ENCODE measurements around the gene G3BP2. TPM values are rescaled to one million over a fixed set of nuclear protein-coding genes. Genes with fewer than 3 reads are reported as not detected.

G3BP2 gene
- total and polyA plus RNA-seq, 4 donors, result 16.1 to 112 (median 68.8) TPM

DNA sequence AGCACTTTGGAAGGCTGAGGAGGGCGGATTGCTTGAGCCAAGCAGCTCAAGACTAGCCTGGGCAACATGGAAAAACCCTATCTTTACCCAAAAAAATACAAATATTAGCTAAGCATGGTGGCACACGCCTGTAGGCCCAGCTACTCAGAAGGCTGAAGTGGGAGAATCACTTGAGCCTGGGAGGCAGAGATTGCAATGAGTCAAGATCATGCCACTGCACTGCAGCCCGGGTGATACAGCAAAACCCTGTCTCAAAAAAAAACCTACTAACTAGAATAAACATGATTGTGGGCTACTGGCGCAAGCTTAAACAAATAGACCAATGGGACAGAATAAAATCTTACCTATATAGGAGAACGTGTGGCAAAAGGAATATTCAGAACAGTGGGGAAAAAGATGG, 50.2 kb downstream of the G3BP2 start:
- ATAC-seq (ENCODE audit: insufficient read depth, low FRiP score) (peak; percentile 62), DNase-seq (no peak)
- no peaks in the 10 kb centered on the region for H3K9me3 ChIP-seq (ENCODE audit: control insufficient read depth in 4 of 4, insufficient read depth in 3 of 4, low read length in 3 of 4)
- H3K9ac ChIP-seq (ENCODE audit: insufficient read depth in 1 of 2, low read length in 2 of 2), result no peak overlapping the region
- TF ChIP-seq CTCF (IDR thresholded peaks at IDR 0.05; ENCODE audit: control extremely low read depth, extremely low read depth), result no peak
- no peak overlapping the region for H3K4me3 ChIP-seq
- 69 to 90% methylated on average over 5 of the region's 5 CpGs for WGBS, 2 donors
- no peaks in the 10 kb centered on the region for H3K4me1 ChIP-seq (ENCODE audit: control insufficient read depth in 5 of 5, insufficient read depth in 5 of 5, low read length in 5 of 5)
- no peak overlapping the region for H3K27ac ChIP-seq (ENCODE audit: low read depth in 1 of 2, low read length in 1 of 2)
- no peaks in the 10 kb centered on the region for H3K27me3 ChIP-seq (ENCODE audit: control insufficient read depth in 3 of 3, insufficient read depth in 3 of 3, low read length in 2 of 3)
- H3K36me3 ChIP-seq (ENCODE audit: control insufficient read depth in 4 of 4, insufficient read depth in 4 of 4, low read length in 4 of 4), result no peaks in the 10 kb centered on the region

DNA sequence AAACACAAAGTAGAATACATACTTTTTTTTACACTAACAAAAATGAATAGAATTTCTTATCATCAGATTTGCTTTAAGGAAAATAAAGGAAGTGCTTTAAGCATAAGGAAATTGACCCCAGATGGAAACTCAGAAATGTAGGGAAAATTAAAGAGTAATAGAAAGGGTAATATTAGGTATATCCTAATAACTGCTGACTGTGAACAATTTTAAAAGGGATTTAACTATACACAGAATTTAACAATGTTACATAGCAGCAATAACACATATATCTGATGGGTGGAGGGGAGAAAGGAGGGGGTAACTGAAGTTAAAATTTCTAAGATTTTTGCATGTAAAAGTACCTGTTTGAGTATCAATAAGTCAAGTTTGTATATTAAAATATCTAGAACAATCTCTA, 51.5 kb downstream of the G3BP2 start:
- DNase-seq (no peak), ATAC-seq (ENCODE audit: insufficient read depth, low FRiP score) (no peak)
- TF ChIP-seq CTCF (IDR thresholded peaks at IDR 0.05; ENCODE audit: control extremely low read depth, extremely low read depth), result no peak
- Histone ChIP-seq H3K9me3 (ENCODE audit: control insufficient read depth in 4 of 4, insufficient read depth in 3 of 4, low read length in 3 of 4) (no peaks in the 10 kb centered on the region), H3K36me3 (ENCODE audit: control insufficient read depth in 4 of 4, insufficient read depth in 4 of 4, low read length in 4 of 4) (no peaks in the 10 kb centered on the region), H3K9ac (ENCODE audit: insufficient read depth in 1 of 2, low read length in 2 of 2) (no peak overlapping the region), H3K27me3 (ENCODE audit: control insufficient read depth in 3 of 3, insufficient read depth in 3 of 3, low read length in 2 of 3) (no peaks in the 10 kb centered on the region), H3K27ac (ENCODE audit: low read depth in 1 of 2, low read length in 1 of 2) (no peak overlapping the region), H3K4me3 (no peak overlapping the region), H3K4me1 (ENCODE audit: control insufficient read depth in 5 of 5, insufficient read depth in 5 of 5, low read length in 5 of 5) (no peaks in the 10 kb centered on the region)

- DNase-seq (no peak), ATAC-seq (ENCODE audit: insufficient read depth, low FRiP score) (no peak)
- H3K9me3 ChIP-seq (ENCODE audit: control insufficient read depth in 4 of 4, insufficient read depth in 3 of 4, low read length in 3 of 4), result no peaks in the 10 kb centered on the region
- no peaks in the 10 kb centered on the region for H3K36me3 ChIP-seq (ENCODE audit: control insufficient read depth in 4 of 4, insufficient read depth in 4 of 4, low read length in 4 of 4)
- H3K27ac ChIP-seq (ENCODE audit: low read depth in 1 of 2, low read length in 1 of 2), result no peak overlapping the region
- H3K27me3 ChIP-seq (ENCODE audit: control insufficient read depth in 3 of 3, insufficient read depth in 3 of 3, low read length in 2 of 3), result no peaks in the 10 kb centered on the region
- TF ChIP-seq CTCF (IDR thresholded peaks at IDR 0.05; ENCODE audit: control extremely low read depth, extremely low read depth), result no peak
- H3K4me3 ChIP-seq, result no peak overlapping the region
- H3K9ac ChIP-seq (ENCODE audit: insufficient read depth in 1 of 2, low read length in 2 of 2), result no peak overlapping the region
- no peaks in the 10 kb centered on the region for H3K4me1 ChIP-seq (ENCODE audit: control insufficient read depth in 5 of 5, insufficient read depth in 5 of 5, low read length in 5 of 5)
- 96 to 100% methylated on average over 1 of the region's 1 CpG for WGBS, 2 donors
These were observed 60.9 kb downstream of the G3BP2 start for GRCh38 chr4:75612306-75612705.

- Histone ChIP-seq H3K9me3 (ENCODE audit: control insufficient read depth in 4 of 4, insufficient read depth in 3 of 4, low read length in 3 of 4) (no peaks in the 10 kb centered on the region), H3K4me3 (no peak overlapping the region), H3K36me3 (ENCODE audit: control insufficient read depth in 4 of 4, insufficient read depth in 4 of 4, low read length in 4 of 4) (no peaks in the 10 kb centered on the region), H3K27ac (ENCODE audit: low read depth in 1 of 2, low read length in 1 of 2) (no peak overlapping the region), H3K27me3 (ENCODE audit: control insufficient read depth in 3 of 3, insufficient read depth in 3 of 3, low read length in 2 of 3) (no peaks in the 10 kb centered on the region), H3K4me1 (ENCODE audit: control insufficient read depth in 5 of 5, insufficient read depth in 5 of 5, low read length in 5 of 5) (no peaks in the 10 kb centered on the region), H3K9ac (ENCODE audit: insufficient read depth in 1 of 2, low read length in 2 of 2) (no peak overlapping the region)
- TF ChIP-seq CTCF (IDR thresholded peaks at IDR 0.05; ENCODE audit: control extremely low read depth, extremely low read depth), result no peak
- ATAC-seq (ENCODE audit: insufficient read depth, low FRiP score) (no peak), DNase-seq (no peak)
- WGBS, 2 donors, result 89 to 96% methylated on average over 4 of the region's 4 CpGs
These were observed 67.3 kb downstream of the G3BP2 start for GRCh38 chr4:75605928-75606327.
